Hepatocyte (in vitro differentiated cells): ENCODE data around the gene KCNH6. TPM values are rescaled to one million over a fixed set of nuclear protein-coding genes. Genes with fewer than 3 reads are reported as not detected.

ENCODE experiments used
- DNase-seq: peaks from one replicate; pipeline ENCODE4 v3.0.0-alpha.2; 2016; ENCODE audit warnings: low spot score
- H2AFZ ChIP-seq: fragments of 200-600 bp; sonication (generic); 2 replicates; pipeline ENCODE4 v1.6.0; 2016; ENCODE audit warnings: antibody characterized with exemption, mild to moderate bottlenecking
- H3K27ac ChIP-seq: fragments of 200-600 bp; sonication (generic); 2 replicates; pipeline ENCODE4 v1.5.1; 2016; ENCODE audit warnings: mild to moderate bottlenecking
- H3K27me3 ChIP-seq: fragments of 200-600 bp; sonication (generic); 2 replicates; pipeline ENCODE4 v1.6.1; 2016
- H3K36me3 ChIP-seq: fragments of 200-600 bp; sonication (generic); replicated peaks from 2 replicates; pipeline ENCODE4 v1.5.1; 2016; ENCODE audit warnings: low read depth; ENCODE audit not compliant: insufficient read depth
- H3K4me1 ChIP-seq: fragments of 200-600 bp; sonication (generic); 2 replicates; pipeline ENCODE4 v1.5.1; 2016; ENCODE audit warnings: mild to moderate bottlenecking, moderate library complexity; ENCODE audit not compliant: insufficient read depth
- H3K4me2 ChIP-seq: fragments of 200-600 bp; sonication (generic); 2 replicates; pipeline ENCODE4 v1.6.0; 2016
- H3K4me3 ChIP-seq: fragments of 200-600 bp; sonication (generic); 2 replicates; pipeline ENCODE4 v1.5.1; 2016; ENCODE audit warnings: mild to moderate bottlenecking
- H3K79me2 ChIP-seq: fragments of 200-600 bp; sonication (generic); 2 replicates; pipeline ENCODE4 v1.6.0; 2017; ENCODE audit warnings: mild to moderate bottlenecking
- H3K9me2 ChIP-seq: fragments of 200-600 bp; sonication (generic); replicated peaks from 2 replicates; pipeline ENCODE4 v1.6.0; 2017; ENCODE audit warnings: mild to moderate bottlenecking; ENCODE audit not compliant: insufficient read depth
- H3K9me3 ChIP-seq: fragments of 200-600 bp; sonication (generic); 2 replicates; pipeline ENCODE4 v1.5.1; 2016; ENCODE audit warnings: low read depth, mild to moderate bottlenecking
- H4K20me1 ChIP-seq: fragments of 200-600 bp; sonication (generic); 2 replicates; pipeline ENCODE4 v1.6.0; 2016; ENCODE audit warnings: mild to moderate bottlenecking; ENCODE audit not compliant: insufficient read depth, poor library complexity, severe bottlenecking
- CTCF ChIP-seq: fragments of 200-600 bp; sonication (generic); IDR thresholded peaks from 2 replicates; pipeline ENCODE4 v1.5.1; 2016; ENCODE audit warnings: antibody characterized with exemption, mild to moderate bottlenecking; ENCODE audit not compliant: poor library complexity
- EZH2 ChIP-seq: fragments of 200-600 bp; sonication (generic); IDR thresholded peaks from 2 replicates; pipeline ENCODE4 v1.6.1; 2016; ENCODE audit warnings: antibody characterized with exemption, mild to moderate bottlenecking, borderline replicate concordance
- EZH2phosphoT487 ChIP-seq: fragments of 200-600 bp; sonication (generic); IDR thresholded peaks from one replicate; pipeline ENCODE4 v1.6.1; 2018; ENCODE audit warnings: antibody characterized with exemption, mild to moderate bottlenecking, low read depth, moderate library complexity; ENCODE audit not compliant: unreplicated experiment, severe bottlenecking
- WGBS: methylation state at CpG from one replicate; pipeline ENCODE4 v1.1.6; 2016; ENCODE audit warnings: low lambda C conversion rate; ENCODE audit errors: missing lambda C conversion rate; 5-methylcytosine and 5-hydroxymethylcytosine counted together
- polyA plus RNA-seq: library from polyadenylated mRNA; unstranded; fragments of >200 nt; fragmentation: Nextera tagmentation; extraction: Ambion mirVana; gene quantifications from 2 replicates; pipeline ENCODE4 v1.2.1, GENCODE V29; 2016
- total RNA-seq: library from RNA; depleted of rRNA; stranded (reverse); fragments of >200 nt; gene quantifications from 2 replicates; pipeline ENCODE4 v1.2.3, GENCODE V29; 2014

Gene KCNH6
- total and polyA plus RNA-seq, 2 experiments from 2014 or later: 0.33 TPM; not detected in 1

DNA sequence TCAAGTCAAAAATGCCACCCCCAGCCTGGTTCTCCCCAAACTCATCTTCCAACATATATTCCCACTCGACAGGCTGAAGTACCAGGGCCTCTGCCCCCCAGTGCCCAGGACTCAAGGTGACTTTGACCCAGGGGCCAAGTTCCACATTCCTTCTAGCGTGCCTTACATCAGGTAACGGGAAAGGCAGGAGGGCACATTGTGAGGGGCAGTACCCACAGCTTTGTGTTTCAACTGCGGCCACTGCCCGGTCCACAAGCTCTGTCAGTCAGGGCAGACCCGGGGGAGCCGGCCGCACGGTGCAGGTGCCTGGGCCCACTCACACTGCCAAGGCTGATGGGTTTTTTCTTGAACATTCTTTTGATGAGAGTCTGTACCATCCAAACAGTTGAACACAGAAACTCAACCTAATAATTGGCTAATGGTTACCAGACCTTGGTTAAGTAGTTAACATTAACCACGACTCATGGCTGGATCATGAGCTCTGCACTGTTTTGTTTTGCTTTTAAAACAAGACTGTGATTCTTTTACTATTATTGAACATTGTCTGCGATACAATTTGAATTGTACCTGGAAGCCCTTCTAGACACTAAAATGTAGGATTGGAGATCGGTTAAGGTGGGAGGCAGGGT, 28.7 kb upstream of the KCNH6 start:
- no peaks in the 10 kb centered on the region for H3K36me3 ChIP-seq
- H2AFZ ChIP-seq: no peak overlapping the region
- H4K20me1 ChIP-seq: no peaks in the 10 kb centered on the region
- H3K79me2 ChIP-seq: no peaks in the 10 kb centered on the region
- no peak for TF ChIP-seq CTCF
- TF ChIP-seq EZH2phosphoT487: no peak
- no peak for TF ChIP-seq EZH2
- no peak overlapping the region for H3K27ac ChIP-seq
- DNase-seq: no peak
- H3K4me2 ChIP-seq: no peak overlapping the region
- H3K9me2 ChIP-seq: no peaks in the 10 kb centered on the region
- H3K4me1 ChIP-seq: no peaks in the 10 kb centered on the region
- 86% methylated on average over 12 of the region's 12 CpGs for WGBS
- H3K4me3 ChIP-seq: no peak overlapping the region
- H3K27me3 ChIP-seq: no peaks in the 10 kb centered on the region
- no peaks in the 10 kb centered on the region for H3K9me3 ChIP-seq

- TF ChIP-seq EZH2 (no peak), CTCF (no peak)
- no peaks in the 10 kb centered on the region for H3K9me3 ChIP-seq
- WGBS: 91% methylated on average over 6 of the region's 6 CpGs
- no peaks in the 10 kb centered on the region for H3K27me3 ChIP-seq
- no peaks in the 10 kb centered on the region for H3K9me2 ChIP-seq
- H4K20me1 ChIP-seq: no peaks in the 10 kb centered on the region
- H3K36me3 ChIP-seq: no peaks in the 10 kb centered on the region
- H3K4me3 ChIP-seq: no peak overlapping the region
- DNase-seq: no peak
- H3K27ac ChIP-seq: no peak overlapping the region
- H3K4me1 ChIP-seq: no peaks in the 10 kb centered on the region
- H2AFZ ChIP-seq: no peak overlapping the region
- H3K4me2 ChIP-seq: no peak overlapping the region
- no peaks in the 10 kb centered on the region for H3K79me2 ChIP-seq
These were observed 27.7 kb upstream of the KCNH6 start for GRCh38 chr17:63495491-63495890.

GRCh38 chr17:63496177-63496576, 27.0 kb upstream of the KCNH6 start:
- TF ChIP-seq CTCF: no peak
- no peak for TF ChIP-seq EZH2
- no peak for TF ChIP-seq EZH2phosphoT487
- 91% methylated on average over 12 of the region's 12 CpGs for WGBS

More at GRCh38 chr17:63496177-63496576, 27.0 kb upstream of the KCNH6 start:
- no peak overlapping the region for H3K27ac ChIP-seq
- no peaks in the 10 kb centered on the region for H3K27me3 ChIP-seq
- no peaks in the 10 kb centered on the region for H3K4me1 ChIP-seq
- no peak overlapping the region for H2AFZ ChIP-seq
- H3K9me3 ChIP-seq: no peaks in the 10 kb centered on the region
- H3K79me2 ChIP-seq: no peaks in the 10 kb centered on the region
- H3K36me3 ChIP-seq: no peaks in the 10 kb centered on the region
- no peaks in the 10 kb centered on the region for H4K20me1 ChIP-seq
- DNase-seq: no peak
- H3K9me2 ChIP-seq: no peaks in the 10 kb centered on the region
- no peak overlapping the region for H3K4me2 ChIP-seq
- no peak overlapping the region for H3K4me3 ChIP-seq
